Measurements from ENCODE around the gene RAB3GAP2.

The RAB3GAP2 gene

DNA sequence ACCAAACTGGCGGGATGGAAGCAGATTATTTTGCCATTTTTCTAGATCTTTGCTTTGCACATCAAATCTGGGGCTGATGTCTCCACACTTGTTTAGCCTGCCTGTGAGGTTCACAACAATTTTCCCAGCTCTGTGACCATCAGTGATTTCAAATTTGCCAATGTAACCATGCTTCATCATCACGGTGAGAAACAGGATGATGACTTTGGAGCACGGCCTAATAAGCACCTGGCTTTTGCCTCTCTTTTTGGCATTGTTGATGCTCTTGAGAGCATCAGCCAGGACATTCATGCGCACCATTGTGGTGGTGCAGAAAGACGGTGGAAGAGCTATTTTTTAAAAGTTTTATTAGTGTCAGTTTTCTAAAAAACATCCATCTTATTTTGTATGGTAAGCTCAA, 128.2 kb downstream of the RAB3GAP2 start:
- no peak for DNase-seq
- no peak overlapping the region for H3K4me3 ChIP-seq (ENCODE audit: low read depth, low read length)
- no peaks in the 10 kb centered on the region for H3K4me1 ChIP-seq
- no peaks in the 10 kb centered on the region for H3K9me3 ChIP-seq
- H3K27me3 ChIP-seq = no peaks in the 10 kb centered on the region
- TF ChIP-seq, protein P1, sequence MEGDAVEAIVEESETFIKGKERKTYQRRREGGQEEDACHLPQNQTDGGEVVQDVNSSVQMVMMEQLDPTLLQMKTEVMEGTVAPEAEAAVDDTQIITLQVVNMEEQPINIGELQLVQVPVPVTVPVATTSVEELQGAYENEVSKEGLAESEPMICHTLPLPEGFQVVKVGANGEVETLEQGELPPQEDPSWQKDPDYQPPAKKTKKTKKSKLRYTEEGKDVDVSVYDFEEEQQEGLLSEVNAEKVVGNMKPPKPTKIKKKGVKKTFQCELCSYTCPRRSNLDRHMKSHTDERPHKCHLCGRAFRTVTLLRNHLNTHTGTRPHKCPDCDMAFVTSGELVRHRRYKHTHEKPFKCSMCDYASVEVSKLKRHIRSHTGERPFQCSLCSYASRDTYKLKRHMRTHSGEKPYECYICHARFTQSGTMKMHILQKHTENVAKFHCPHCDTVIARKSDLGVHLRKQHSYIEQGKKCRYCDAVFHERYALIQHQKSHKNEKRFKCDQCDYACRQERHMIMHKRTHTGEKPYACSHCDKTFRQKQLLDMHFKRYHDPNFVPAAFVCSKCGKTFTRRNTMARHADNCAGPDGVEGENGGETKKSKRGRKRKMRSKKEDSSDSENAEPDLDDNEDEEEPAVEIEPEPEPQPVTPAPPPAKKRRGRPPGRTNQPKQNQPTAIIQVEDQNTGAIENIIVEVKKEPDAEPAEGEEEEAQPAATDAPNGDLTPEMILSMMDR (IDR thresholded peaks at IDR 0.05; ENCODE audit: low read depth, low read length) = no peak
- peaks cover 49% of the 10 kb centered on the region for H3K36me3 ChIP-seq

- Histone ChIP-seq H3K36me3 (peaks cover 48% of the 10 kb centered on the region), H3K4me1 (no peaks in the 10 kb centered on the region), H3K4me3 (ENCODE audit: low read depth, low read length) (no peak overlapping the region), H3K27me3 (no peaks in the 10 kb centered on the region), H3K9me3 (no peaks in the 10 kb centered on the region)
- DNase-seq = no peak
- TF ChIP-seq, protein P1 (IDR thresholded peaks at IDR 0.05; ENCODE audit: low read depth, low read length) = no peak
These were observed 132.3 kb downstream of the RAB3GAP2 start for GRCh38 chr1:220139966-220140365.

DNA sequence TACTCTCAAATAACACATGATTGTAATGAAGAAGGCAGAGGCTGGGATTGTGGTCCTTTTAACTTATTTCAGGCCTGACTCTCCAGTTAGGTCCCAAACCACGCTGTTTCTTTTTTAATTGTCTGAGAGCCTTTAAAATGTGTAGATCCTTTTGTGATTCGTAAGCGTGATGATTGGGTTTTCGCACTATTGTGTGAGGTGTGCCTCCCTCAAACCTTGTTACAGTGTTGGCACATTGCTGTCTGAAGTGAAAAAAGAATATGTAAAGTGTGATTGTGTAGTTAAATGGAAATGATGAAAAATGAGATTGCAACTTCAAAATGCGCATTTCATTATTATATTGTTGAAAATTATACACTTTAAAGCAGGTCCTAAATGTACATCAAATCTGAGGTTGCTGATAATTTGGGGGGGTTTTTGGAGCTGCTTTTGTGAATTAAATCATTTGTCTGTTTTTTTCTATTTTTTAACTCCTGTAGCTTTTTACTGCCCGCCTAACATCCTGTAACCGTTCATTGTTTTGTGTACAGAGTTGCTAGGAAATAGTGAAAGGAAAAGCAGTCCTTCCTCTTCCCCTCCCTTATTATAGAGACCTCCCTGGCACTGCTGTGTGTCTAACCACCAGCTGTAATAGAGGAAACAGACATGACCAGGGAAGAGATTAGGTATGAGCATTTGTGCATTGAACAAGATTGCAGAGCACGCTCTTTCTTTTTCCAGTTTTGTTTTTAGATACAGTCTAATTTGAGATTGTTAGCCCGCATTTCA, 135.1 kb downstream of the RAB3GAP2 start:
- DNase-seq = no peak
- no peak overlapping the region for H3K4me3 ChIP-seq (ENCODE audit: low read depth, low read length)
- peaks cover 55% of the 10 kb centered on the region for H3K36me3 ChIP-seq
- H3K9me3 ChIP-seq = no peaks in the 10 kb centered on the region
- H3K27me3 ChIP-seq = no peaks in the 10 kb centered on the region
- TF ChIP-seq, protein P1 (IDR thresholded peaks at IDR 0.05; ENCODE audit: low read depth, low read length) = no peak
- H3K4me1 ChIP-seq = no peaks in the 10 kb centered on the region

DNA sequence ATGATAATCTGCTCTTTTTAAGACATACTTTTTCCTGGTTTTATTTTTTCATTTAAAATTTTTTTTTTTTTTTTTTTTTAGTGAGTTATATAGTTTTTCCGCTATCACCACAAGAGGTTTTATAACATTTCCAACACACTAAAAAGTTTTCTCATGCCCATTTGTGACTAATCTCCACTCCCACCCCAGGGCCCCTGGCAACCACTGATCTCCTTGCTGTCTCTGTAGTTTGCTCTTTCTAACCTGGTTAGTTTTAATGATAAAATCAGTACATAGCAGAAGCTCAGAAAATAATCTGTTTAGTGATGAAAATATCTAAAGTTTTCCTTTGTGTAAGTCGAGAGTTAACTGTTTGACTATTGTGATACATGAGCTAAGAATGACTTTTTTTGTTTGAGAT, 136.5 kb downstream of the RAB3GAP2 start:
- Histone ChIP-seq H3K9me3 (no peaks in the 10 kb centered on the region), H3K4me3 (ENCODE audit: low read depth, low read length) (no peak overlapping the region), H3K27me3 (no peaks in the 10 kb centered on the region), H3K4me1 (no peaks in the 10 kb centered on the region), H3K36me3 (peaks cover 49% of the 10 kb centered on the region)
- no peak for DNase-seq
- TF ChIP-seq, protein P1 (IDR thresholded peaks at IDR 0.05; ENCODE audit: low read depth, low read length) = no peak

DNA sequence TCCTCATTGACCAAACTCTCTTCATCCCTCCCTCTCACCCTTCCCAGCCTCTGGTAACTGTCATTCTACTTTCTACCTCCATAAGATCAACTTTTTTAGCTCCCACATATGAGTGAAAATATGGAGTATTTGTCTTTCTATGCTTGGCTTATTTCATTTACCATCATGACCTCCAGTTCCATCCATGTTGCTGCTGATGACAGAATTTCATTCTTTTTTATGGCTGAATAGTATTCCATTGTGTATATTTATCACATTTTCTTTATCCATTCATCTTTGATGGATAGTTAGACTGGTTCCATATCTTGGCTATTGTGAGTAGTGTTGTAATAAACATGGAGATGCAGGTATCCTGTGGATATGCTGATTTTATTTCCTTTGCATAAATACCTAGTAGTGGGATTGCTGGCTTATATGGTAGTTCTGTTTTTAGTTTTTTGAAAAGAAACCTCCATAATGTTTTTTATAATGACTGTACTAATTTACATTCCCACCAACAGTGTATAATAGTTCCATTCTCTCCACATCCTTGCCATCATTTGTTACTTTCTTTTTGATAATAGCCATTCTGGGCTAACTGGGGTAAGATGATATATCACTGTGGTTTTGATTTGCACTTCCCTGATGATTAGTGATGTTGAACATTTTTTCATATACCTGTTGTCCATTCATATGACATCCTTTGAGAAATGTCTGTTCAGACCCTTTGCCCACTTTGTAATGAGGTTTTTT, 142.6 kb downstream of the RAB3GAP2 start:
- peaks cover 41% of the 10 kb centered on the region for H3K36me3 ChIP-seq

More for the DNA sequence above, 142.6 kb downstream of the RAB3GAP2 start:
- no peak for DNase-seq
- no peaks in the 10 kb centered on the region for H3K27me3 ChIP-seq
- H3K4me1 ChIP-seq = no peaks in the 10 kb centered on the region; the same call in 1 of the 2 replicates
- H3K9me3 ChIP-seq = no peaks in the 10 kb centered on the region
- no peak overlapping the region for H3K4me3 ChIP-seq (ENCODE audit: low read depth, low read length)
- TF ChIP-seq, protein P1 (IDR thresholded peaks at IDR 0.05; ENCODE audit: low read depth, low read length) = no peak

Measured in BE2C (cell line).